Endometrial microvascular endothelial cells (primary cell): ENCODE data around the gene AGO1. TPM values are rescaled to one million over a fixed set of nuclear protein-coding genes. Genes with fewer than 3 reads are reported as not detected.
"Not testable (repeated sequence)": the region's sequence is repeated elsewhere in the genome, so short reads cannot be mapped to it uniquely, and the experiment has no call there.

Experiments used
- in situ Hi-C: cut with HindIII; loops from 2 replicates; pipeline ENCODE4 v1.10.0; 2017; ENCODE audit warnings: low sequenced_read_pairs, low pct_unique_long_range_greater_than_20kb; ENCODE audit errors: inconsistent ontology term
- total RNA-seq: library from RNA; depleted of rRNA; stranded (reverse); fragments of >200 nt; gene quantifications from one replicate; pipeline ENCODE4 v1.2.3, GENCODE V29; 2015; ENCODE audit errors: inconsistent ontology term

The AGO1 gene
- total RNA-seq, 1 donor from 2014 or later = 20.0 TPM

DNA sequence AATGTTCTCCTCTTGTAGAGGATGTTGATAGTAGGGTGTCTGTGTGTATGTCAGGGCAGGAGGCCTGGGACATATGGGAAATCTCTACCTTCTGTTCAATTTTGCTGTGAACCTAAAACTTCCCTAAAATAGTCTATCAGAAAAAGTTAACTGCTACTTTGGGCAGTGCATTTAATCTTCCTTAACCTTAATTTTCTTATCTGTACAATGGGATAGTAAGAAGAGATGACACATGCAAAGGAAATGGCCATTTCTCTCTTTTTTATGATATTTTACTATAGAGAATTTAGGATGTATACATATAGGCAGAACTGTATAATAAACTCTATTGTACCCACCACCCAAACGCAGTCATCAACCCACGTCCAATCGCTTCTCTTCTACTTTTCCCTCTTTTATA is 56.5 kb downstream of the AGO1 start:
- in situ Hi-C loops = no loop called here

DNA sequence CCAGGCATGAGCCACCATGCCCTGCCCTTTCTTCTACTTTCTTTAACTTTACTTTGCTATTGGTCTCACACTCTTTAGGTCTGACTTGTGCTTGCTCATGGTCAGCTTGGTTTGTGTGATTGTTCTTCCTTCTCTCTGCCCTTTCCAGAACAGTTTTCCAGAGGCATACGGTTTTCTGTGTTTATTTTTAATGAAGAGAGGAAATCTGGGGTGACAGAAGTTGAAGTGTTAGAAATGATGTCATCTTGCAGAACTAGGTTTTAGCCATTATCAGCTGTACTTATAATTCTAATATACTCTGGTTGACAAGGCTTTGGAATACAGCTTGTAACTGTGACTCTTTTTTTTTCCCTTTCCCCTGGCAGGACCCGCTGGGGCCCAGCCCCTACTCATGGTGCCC is 62.3 kb downstream of the AGO1 start:
- in situ Hi-C loops = no loop called here

DNA sequence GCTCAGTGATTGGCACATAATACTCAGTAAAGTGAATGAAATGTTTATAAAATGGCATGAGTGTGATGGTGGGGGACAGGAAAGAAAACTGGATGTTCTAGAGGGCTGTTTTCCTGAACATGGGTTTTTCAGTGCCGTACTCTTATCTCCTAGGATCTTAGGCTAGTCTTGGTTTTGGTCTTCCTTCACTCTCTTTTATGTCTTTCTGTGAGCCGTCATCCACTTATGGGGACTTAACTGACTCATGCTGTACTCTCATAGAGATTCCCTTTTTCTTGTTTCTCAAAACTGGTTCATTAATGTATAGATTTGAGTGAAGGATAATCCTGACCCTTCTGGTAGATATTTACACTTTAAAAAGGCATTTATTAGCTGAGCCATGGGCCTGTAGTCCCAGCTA is 64.5 kb downstream of the AGO1 start:
- in situ Hi-C loops = no loop called here

DNA sequence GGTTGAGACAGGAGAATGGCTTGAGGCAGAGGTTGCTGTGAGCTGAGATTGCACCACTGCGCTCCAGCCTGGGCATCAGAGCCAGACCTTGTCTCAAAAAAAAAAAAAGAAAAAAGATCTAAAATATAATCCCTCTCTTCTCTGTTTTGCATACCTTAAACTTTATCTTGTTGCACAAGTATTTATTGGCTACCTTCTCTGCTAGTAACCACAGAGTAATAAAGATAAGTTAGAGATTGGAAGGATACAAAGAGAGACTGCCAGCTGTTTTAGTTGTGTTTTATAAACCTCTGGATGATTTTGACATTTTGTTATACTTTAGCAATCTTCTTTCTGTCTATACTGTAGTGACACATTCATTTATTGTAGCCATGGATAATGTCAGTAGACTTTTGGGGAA is 75.5 kb downstream of the AGO1 start:
- in situ Hi-C loops = no loop called here

DNA sequence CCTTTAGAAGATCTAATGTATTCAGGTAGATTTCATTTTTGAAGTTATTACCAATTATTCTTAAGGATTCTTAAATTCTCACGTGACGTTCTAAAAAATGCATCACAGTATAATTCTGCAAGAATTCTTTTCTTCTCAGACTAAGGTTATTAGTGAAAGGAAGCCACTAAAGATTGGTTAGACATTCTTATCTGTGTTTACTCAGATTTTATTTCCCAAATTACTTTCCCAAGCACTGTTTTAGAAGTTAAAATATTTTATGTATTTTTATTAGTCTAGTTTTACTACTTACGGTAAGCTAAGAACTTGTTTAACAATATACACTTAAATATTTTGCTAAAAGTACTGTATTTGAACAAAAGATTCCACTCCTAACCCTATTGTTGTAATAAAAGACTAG is 76.3 kb downstream of the AGO1 start:
- in situ Hi-C loops = no loop called here

DNA sequence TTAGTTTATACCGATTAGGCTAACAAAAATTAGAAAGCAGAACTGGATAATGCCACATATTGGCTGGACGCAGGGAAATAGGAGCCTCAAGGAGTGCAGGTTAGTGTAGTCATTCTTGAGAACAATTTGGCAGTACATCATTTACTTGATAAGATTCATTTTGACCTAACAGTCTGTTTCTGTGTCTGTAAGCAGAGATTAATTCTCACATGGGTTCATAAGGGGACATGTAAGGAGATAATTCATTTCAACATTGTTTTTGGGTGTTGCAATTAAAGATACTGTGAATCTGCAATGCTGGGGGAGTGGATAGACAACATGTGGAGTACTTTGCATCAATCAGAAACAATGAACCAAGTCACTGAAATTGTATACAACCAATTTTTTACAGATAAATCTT is 79.9 kb downstream of the AGO1 start:
- in situ Hi-C loops = no loop called here

DNA sequence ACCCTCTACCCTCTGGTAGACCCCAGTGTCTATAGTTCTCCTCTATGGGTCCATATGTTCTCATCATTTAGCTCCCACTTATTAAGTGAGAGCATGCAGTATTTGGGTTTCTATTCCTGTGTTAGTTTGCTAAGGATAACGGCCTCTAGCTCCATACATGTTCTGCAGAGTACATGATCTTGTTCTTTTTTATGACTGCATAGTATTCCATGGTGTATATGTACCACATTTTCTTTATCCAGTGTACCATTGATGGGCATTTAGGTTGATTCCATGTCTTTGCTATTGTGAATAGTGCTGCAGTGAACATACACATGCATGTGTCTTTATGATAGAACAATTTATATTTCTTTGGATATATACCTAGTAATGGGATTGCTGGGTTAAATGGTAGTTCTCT is 81.3 kb downstream of the AGO1 start:
- in situ Hi-C loops = not testable (repeated sequence)

DNA sequence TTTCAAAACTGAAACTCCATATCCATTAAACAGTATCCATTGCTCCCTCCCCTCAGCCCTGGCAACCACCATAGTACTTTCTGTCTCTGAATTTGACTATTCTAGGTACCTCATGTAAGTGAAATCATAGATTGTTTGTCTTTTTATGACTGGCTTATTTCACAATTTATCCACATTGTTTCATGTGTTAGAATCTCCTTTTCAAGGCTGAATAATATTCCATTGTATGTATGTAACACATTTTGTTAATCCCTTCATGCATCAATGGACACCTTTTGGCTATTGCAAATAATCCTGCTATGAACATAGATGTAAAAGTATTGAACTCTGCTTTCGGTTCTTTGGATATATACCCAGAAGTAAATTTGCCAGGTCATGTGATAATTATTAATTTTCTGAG is 85.4 kb downstream of the AGO1 start:
- in situ Hi-C loops = no loop called here

DNA sequence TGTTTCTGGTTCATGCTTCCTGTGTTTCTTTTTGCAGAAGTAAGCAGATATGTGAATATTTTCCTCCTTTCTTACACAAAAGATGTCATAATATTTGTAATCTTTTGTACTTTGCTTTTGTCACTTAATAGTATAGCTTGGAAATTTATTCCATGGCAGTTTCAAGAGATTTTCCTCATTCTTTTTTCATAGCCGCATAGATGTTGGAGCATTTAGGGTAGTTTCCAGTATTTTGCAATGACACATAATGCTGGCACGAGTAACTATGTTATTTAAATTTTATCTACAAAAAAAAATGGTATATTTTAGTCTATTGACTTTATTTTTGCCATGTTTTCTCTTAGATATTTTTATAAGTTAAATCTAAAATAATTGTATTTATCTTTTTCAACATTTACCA is 88.6 kb downstream of the AGO1 start:
- in situ Hi-C loops = no loop called here

DNA sequence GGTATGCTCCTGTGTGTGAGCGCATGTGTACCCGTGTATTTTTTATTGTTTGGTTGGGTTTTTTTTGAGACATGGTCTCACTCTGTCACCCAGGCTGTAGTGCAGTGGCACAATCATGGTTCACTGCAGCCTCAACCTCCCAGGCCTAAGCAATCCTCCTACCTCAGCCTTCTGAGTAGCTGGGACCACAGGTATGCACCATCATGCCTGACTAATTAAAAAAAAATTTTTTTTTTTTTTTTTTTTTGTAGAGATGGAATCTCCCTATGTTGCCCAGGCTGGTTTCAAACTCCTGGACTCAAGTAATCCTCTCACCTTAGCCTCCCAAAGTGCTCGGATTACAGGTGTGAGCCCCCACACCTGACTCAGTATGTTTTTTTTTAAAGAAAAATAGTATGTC is 89.6 kb downstream of the AGO1 start:
- in situ Hi-C loops = not testable (repeated sequence)

DNA sequence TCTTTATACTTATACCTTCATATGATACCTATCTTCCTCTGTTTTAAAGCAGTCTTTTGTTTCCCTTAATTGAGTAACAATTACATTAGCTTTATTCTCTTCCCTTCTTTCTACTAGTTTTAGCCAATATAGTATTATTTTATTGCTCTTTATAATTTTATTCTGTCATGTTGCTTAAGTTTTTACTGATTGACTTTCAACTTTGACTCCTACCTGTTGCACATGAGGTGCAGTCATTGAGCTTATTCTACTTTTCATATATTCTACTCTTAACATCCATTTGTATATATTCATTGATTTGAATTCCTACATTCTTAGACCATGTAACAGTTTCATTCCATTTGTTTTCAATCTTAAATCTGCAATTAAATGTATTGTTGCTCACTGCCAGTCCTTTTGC is 97.1 kb downstream of the AGO1 start:
- in situ Hi-C loops = no loop called here

Other genes with a start within 250 kb of the AGO1 start
- 102 TPM for gene PSMB2, start 241.7 kb upstream of the AGO1 start, total RNA-seq
- gene C1orf216, start 164.3 kb upstream of the AGO1 start, total RNA-seq = 9.8 TPM
- gene CLSPN, start 113.2 kb upstream of the AGO1 start, total RNA-seq = 30.1 TPM
- 6.1 TPM for gene AGO4, start 75.2 kb upstream of the AGO1 start, total RNA-seq
- 7.2 TPM for gene AGO3, start 47.9 kb downstream of the AGO1 start, total RNA-seq
- not detected for gene TEKT2, start 200.9 kb downstream of the AGO1 start, total RNA-seq
- 59.1 TPM for gene ADPRS, start 205.7 kb downstream of the AGO1 start, total RNA-seq
- gene COL8A2, start 242.0 kb downstream of the AGO1 start, total RNA-seq = 3.9 TPM